ENCODE data around the gene PTX4. TPM values are rescaled to one million over a fixed set of nuclear protein-coding genes. Genes with fewer than 3 reads are reported as not detected.

Gene PTX4
- total RNA-seq, 1 donor from 2014 or later = under 0.01 TPM

GRCh38 chr16:1436731-1437355 is 51.9 kb downstream of the PTX4 start:
- no peak for TF ChIP-seq CTCF (IDR thresholded peaks at IDR 0.05; ENCODE audit: insufficient read depth, low read length, severe bottlenecking)
- Histone ChIP-seq H3K36me3 (ENCODE audit: control insufficient read depth, insufficient read depth, low read length) (no peaks in the 10 kb centered on the region), H3K27me3 (ENCODE audit: control insufficient read depth, insufficient read depth, low read length) (no peaks in the 10 kb centered on the region), H3K4me3 (ENCODE audit: low read depth, low read length) (no peak overlapping the region)
- FAIRE-seq (no peak), DNase-seq (ENCODE audit: low read depth) (no peak)

GRCh38 chr16:1435921-1436697 is 52.6 kb downstream of the PTX4 start:
- H3K27me3 ChIP-seq (ENCODE audit: control insufficient read depth, insufficient read depth, low read length) = no peaks in the 10 kb centered on the region
- DNase-seq (ENCODE audit: low read depth) (no peak), FAIRE-seq (no peak)
- TF ChIP-seq CTCF (IDR thresholded peaks at IDR 0.05; ENCODE audit: insufficient read depth, low read length, severe bottlenecking) = no peak
- no peak overlapping the region for H3K4me3 ChIP-seq (ENCODE audit: low read depth, low read length)
- no peaks in the 10 kb centered on the region for H3K36me3 ChIP-seq (ENCODE audit: control insufficient read depth, insufficient read depth, low read length)

Other genes with a start within 250 kb of the PTX4 start
- not detected in 2 replicates for gene TPSAB1, start 248.2 kb downstream of the PTX4 start, total RNA-seq
- gene TPSD1, start 232.9 kb downstream of the PTX4 start, total RNA-seq = not detected in 2 replicates
- gene UBE2I, start 179.3 kb downstream of the PTX4 start, total RNA-seq = 34.9 and 49.8 TPM in 2 replicates
- 0.26 and 0.51 TPM in 2 replicates for gene BAIAP3, start 155.3 kb downstream of the PTX4 start, total RNA-seq
- 84.7 and 117 TPM in 2 replicates for gene TSR3, start 137.1 kb downstream of the PTX4 start, total RNA-seq
- 26.9 and 30.0 TPM in 2 replicates for gene GNPTG, start 137.0 kb downstream of the PTX4 start, total RNA-seq
- 2.4 and 3.2 TPM in 2 replicates for gene UNKL, start 74.2 kb downstream of the PTX4 start, total RNA-seq
- gene UQCC4, start 68.2 kb downstream of the PTX4 start, total RNA-seq = 28.4 and 30.1 TPM in 2 replicates
- gene PERCC1, start 57.9 kb downstream of the PTX4 start, total RNA-seq = not detected in 2 replicates
- under 0.01 and 0.51 TPM in 2 replicates for gene CCDC154, start 44.4 kb downstream of the PTX4 start, total RNA-seq
- gene CLCN7, start 13.9 kb downstream of the PTX4 start, total RNA-seq = 36.6 and 46.7 TPM in 2 replicates
- 6.4 and 8.2 TPM in 2 replicates for gene TELO2, start 4.4 kb upstream of the PTX4 start, total RNA-seq
- under 0.01 TPM in 1 of 2 replicates, not detected in the other for gene TMEM204, start 44.7 kb upstream of the PTX4 start, total RNA-seq
- 10.8 and 12.4 TPM in 2 replicates for gene IFT140, start 123.1 kb upstream of the PTX4 start, total RNA-seq
- gene CRAMP1, start 123.4 kb upstream of the PTX4 start, total RNA-seq = 3.9 and 5.0 TPM in 2 replicates
- 55.0 and 59.2 TPM in 2 replicates for gene JPT2, start 189.3 kb upstream of the PTX4 start, total RNA-seq
- gene MAPK8IP3, start 217.3 kb upstream of the PTX4 start, total RNA-seq = 24.5 and 28.7 TPM in 2 replicates